Right cardiac atrium (tissue), 5 donors: ENCODE results near the gene ASTN2. TPM values are rescaled to one million over a fixed set of nuclear protein-coding genes. Genes with fewer than 3 reads are reported as not detected.

ENCODE experiments used
- ATAC-seq, 2 donors: fragments of 200-7000 bp; cut with Tn5 transposase; one replicate each; pipeline versions ENCODE4 v1.8.0 to v1.9.1; 2020; ENCODE audit warnings: moderate library complexity in 2 of 2, mild to moderate bottlenecking in 1 of 2
- DNase-seq, 3 donors: peaks; one replicate each; pipeline ENCODE4 v3.0.0-alpha.2; 2020
- H3K27ac ChIP-seq: one replicate; pipeline ENCODE4 v1.5.1; 2013; ENCODE audit warnings: mild to moderate bottlenecking, low read length, control low read depth, moderate library complexity
- H3K27me3 ChIP-seq: one replicate; pipeline ENCODE4 v1.6.1; 2013; ENCODE audit not compliant: control insufficient read depth, insufficient read depth
- H3K4me1 ChIP-seq: one replicate; pipeline ENCODE4 v1.6.1; 2013; ENCODE audit warnings: low read length; ENCODE audit not compliant: control insufficient read depth, insufficient read depth
- H3K4me3 ChIP-seq: one replicate; pipeline ENCODE4 v1.5.1; 2013; ENCODE audit warnings: low read length, control low read depth
- H3K9me3 ChIP-seq: one replicate; pipeline ENCODE4 v1.6.1; 2013; ENCODE audit warnings: low read length; ENCODE audit not compliant: control insufficient read depth
- WGBS: extraction: QIAGEN DNeasy Blood & Tissue Kit; methylation state at CpG from one replicate; pipeline ENCODE4 v1.1.7; 2013; 5-methylcytosine and 5-hydroxymethylcytosine counted together
- intact Hi-C, 4 donors: fragments of 100-400 bp; cut with DNase I; formaldehyde crosslinking; loops; one replicate each; pipeline versions ENCODE4 v1.11.0 to v1.14.0; 2022 to 2023
- polyA plus RNA-seq: library from polyadenylated mRNA; stranded (reverse); fragments of 200-250 nt; gene quantifications from one replicate; pipeline ENCODE4 v1.2.3, GENCODE V29; 2013
- total RNA-seq, 4 donors: library from RNA; stranded (reverse); fragmentation: NEBNext Ultra II Directional; extraction: Animal tissue kit (Norgen Biotek cat#: 25700); gene quantifications; one replicate each; pipeline ENCODE4 v1.2.1, GENCODE V29; 2021
- donor health status: healthy with polysubstance abuse.
- donor health status: DM: no; HTN: yes; CAD: no.
- donor health status: DM: no; HTN: no; CAD: no.
- donor health status: DM: no; HTN: yes; CAD: no; lungs with severe emphysema.
- donor health status: DM: yes; HTN: yes; CAD: no.

Gene ASTN2
- total and polyA plus RNA-seq, 5 donors: 18.1 to 79.3 (median 59.8) TPM

DNA sequence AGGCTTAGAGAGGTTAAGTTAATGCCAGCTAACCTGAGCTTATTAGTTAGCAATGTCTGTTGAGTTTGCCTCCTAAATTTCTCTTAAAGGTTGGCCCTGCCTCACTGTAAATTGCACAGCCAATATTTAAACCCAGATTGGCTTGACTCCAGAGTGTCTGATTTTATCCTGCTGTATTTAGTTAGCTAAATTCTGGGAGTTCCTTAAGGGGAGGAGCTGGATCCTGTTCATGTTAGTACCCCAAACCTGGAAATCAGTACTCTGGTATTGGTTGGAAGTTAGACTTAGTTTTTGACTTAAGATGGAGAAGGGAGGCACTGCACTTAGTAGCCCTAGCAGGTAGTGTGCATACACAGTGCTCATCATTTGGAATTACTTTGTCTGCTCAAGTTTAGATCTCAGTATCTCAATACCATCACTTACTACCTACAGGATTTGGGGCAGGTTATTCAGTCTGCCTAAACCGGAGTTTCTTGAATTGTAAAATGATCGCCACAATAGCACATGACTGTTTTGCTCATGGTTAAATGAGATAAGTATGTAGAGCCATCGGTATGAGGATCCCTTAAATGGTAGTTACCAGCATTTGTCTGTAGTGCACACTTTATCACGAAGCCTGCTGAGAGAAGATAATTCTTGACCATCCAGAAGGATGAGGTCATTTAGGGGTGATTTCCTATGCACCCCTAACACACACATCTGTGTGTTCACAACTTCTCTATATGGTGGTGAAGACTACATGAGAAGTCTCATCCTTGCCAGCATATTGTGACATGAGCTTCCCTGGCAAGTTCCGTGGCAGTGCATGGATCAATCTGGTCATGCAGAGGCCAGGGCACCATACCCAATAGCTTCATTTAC, 992.5 kb downstream of the ASTN2 start:
- no peak overlapping the region for H3K4me3 ChIP-seq
- H3K9me3 ChIP-seq: no peaks in the 10 kb centered on the region
- H3K4me1 ChIP-seq: no peaks in the 10 kb centered on the region
- WGBS: 78% methylated on average over 5 of the region's 5 CpGs
- no peak overlapping the region for H3K27ac ChIP-seq
- DNase-seq (no peak), ATAC-seq (no peak)
- intact Hi-C loops: no loop called here
- no peaks in the 10 kb centered on the region for H3K27me3 ChIP-seq

GRCh38 chr9:116420993-116421538, 993.8 kb downstream of the ASTN2 start:
- intact Hi-C loops: no loop called here
- no peaks in the 10 kb centered on the region for H3K27me3 ChIP-seq
- no peaks in the 10 kb centered on the region for H3K9me3 ChIP-seq
- no peak overlapping the region for H3K4me3 ChIP-seq
- ATAC-seq: no peak
- no peaks in the 10 kb centered on the region for H3K4me1 ChIP-seq
- 80% methylated on average over 1 of the region's 1 CpG for WGBS
- H3K27ac ChIP-seq: no peak overlapping the region
- no peak for DNase-seq

GRCh38 chr9:116419181-116419580, 995.7 kb downstream of the ASTN2 start:
- Histone ChIP-seq H3K9me3 (no peaks in the 10 kb centered on the region), H3K4me1 (no peaks in the 10 kb centered on the region), H3K27me3 (no peaks in the 10 kb centered on the region), H3K4me3 (no peak overlapping the region), H3K27ac (no peak overlapping the region)
- WGBS: 69% methylated on average over 3 of the region's 3 CpGs
- no peak for DNase-seq
- intact Hi-C loops: no loop called here
- ATAC-seq: no peak

- ATAC-seq (no peak), DNase-seq (no peak)
- no peak overlapping the region for H3K4me3 ChIP-seq
- intact Hi-C loops: no loop called here
- no peaks in the 10 kb centered on the region for H3K9me3 ChIP-seq
- H3K27me3 ChIP-seq: no peaks in the 10 kb centered on the region
- 90% methylated on average over 2 of the region's 2 CpGs for WGBS
- H3K27ac ChIP-seq: no peak overlapping the region
- H3K4me1 ChIP-seq: no peaks in the 10 kb centered on the region
These were observed 997.4 kb downstream of the ASTN2 start for GRCh38 chr9:116417464-116417863.

DNA sequence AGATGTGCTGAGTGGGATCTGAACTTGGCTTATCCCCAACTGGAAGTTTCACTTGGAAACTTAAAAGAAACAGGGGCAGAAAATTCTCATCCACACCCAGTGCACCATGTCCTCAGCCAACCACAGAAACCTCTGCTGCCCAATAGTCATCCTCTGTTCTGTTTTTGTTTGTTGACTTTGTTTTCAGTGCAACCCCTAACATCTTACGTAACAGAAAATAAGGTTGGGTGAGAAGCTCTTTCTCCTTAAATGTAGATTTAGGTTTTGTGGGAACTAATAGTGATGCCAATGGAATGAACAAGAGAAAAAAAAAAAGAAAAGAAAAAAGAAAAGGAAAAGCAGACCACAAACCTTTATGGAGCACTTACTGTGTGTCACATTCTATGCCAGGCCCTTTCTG, 998.4 kb downstream of the ASTN2 start:
- Histone ChIP-seq H3K9me3 (no peaks in the 10 kb centered on the region), H3K27ac (no peak overlapping the region), H3K4me3 (no peak overlapping the region), H3K4me1 (no peaks in the 10 kb centered on the region), H3K27me3 (no peaks in the 10 kb centered on the region)
- 89% methylated on average over 1 of the region's 1 CpG for WGBS
- no peak for DNase-seq
- intact Hi-C loops: no loop called here
- no peak for ATAC-seq

DNA sequence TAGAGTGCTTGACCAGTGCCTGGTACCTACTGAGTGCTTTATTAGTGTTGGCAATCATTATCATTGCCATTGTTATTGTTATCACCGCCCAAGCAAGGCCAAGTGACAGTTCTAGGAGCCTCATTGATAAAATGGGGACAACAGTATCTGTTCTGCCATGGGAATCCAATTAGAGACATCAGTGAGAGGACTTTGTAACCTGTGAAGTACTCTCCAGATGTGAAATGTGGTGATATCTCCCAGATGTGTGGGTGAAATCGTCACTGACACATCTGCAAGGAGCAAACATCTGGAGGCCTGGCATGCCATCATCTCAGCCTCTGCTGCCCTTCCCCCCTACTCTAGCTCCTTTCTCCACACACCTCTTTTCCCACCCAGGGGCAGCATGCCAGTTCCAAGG, 1000.5 kb downstream of the ASTN2 start:
- no peak overlapping the region for H3K4me3 ChIP-seq
- H3K4me1 ChIP-seq: no peaks in the 10 kb centered on the region
- intact Hi-C loops: no loop called here
- no peaks in the 10 kb centered on the region for H3K9me3 ChIP-seq
- ATAC-seq (no peak), DNase-seq (no peak)
- no peaks in the 10 kb centered on the region for H3K27me3 ChIP-seq
- H3K27ac ChIP-seq: no peak overlapping the region
- 68% methylated on average over 2 of the region's 2 CpGs for WGBS

DNA sequence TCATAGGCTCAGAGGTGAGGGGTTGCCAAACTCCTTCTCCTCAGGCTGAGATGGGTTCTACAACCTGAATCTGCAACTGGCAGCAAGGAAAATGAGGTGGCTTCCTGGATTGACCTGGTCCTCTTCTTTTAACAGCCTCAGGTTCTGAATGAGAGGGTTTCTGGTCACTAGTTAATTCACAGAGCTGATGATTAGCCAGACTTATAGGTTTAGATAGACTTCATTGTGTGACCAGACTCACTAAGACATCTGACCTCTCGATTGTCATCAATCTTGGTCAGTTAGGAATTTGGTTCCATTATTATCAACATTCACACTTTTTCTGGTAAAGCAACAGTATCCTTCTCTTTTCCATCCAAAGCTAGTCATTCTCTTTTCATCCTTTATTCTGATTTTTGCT, 1003.4 kb downstream of the ASTN2 start:
- WGBS: 88% methylated on average over 1 of the region's 1 CpG
- H3K27me3 ChIP-seq: no peaks in the 10 kb centered on the region

GRCh38 chr9:116409638-116410037, 1005.2 kb downstream of the ASTN2 start:
- ATAC-seq: no peak

More for the DNA sequence above, 1003.4 kb downstream of the ASTN2 start:
- intact Hi-C loops: no loop called here
- ATAC-seq (no peak), DNase-seq (no peak)
- Histone ChIP-seq H3K9me3 (no peaks in the 10 kb centered on the region), H3K4me3 (no peak overlapping the region), H3K4me1 (no peaks in the 10 kb centered on the region), H3K27ac (no peak overlapping the region)

GRCh38 chr9:116409129-116409528, 1005.7 kb downstream of the ASTN2 start:
- intact Hi-C loops: no loop called here
- Histone ChIP-seq H3K4me3 (no peak overlapping the region), H3K4me1 (no peaks in the 10 kb centered on the region), H3K27me3 (no peaks in the 10 kb centered on the region), H3K27ac (no peak overlapping the region), H3K9me3 (no peaks in the 10 kb centered on the region)
- WGBS: 81% methylated on average over 2 of the region's 2 CpGs
- DNase-seq (no peak), ATAC-seq (no peak)

More at GRCh38 chr9:116409638-116410037, 1005.2 kb downstream of the ASTN2 start:
- Histone ChIP-seq H3K27me3 (no peaks in the 10 kb centered on the region), H3K9me3 (no peaks in the 10 kb centered on the region), H3K4me1 (no peaks in the 10 kb centered on the region), H3K4me3 (no peak overlapping the region), H3K27ac (no peak overlapping the region)
- WGBS: 89% methylated on average over 6 of the region's 6 CpGs
- intact Hi-C loops: no loop called here
- no peak for DNase-seq

GRCh38 chr9:116406469-116406868, 1008.4 kb downstream of the ASTN2 start:
- Histone ChIP-seq H3K4me1 (no peaks in the 10 kb centered on the region), H3K27me3 (no peaks in the 10 kb centered on the region), H3K4me3 (no peak overlapping the region), H3K9me3 (no peaks in the 10 kb centered on the region), H3K27ac (no peak overlapping the region)
- ATAC-seq (peak in 1 of 2 donors; percentile 68), DNase-seq (no peak)
- intact Hi-C loops: no loop called here
- WGBS: 53% methylated on average over 2 of the region's 2 CpGs

GRCh38 chr9:116405321-116405720, 1009.5 kb downstream of the ASTN2 start:
- DNase-seq (no peak), ATAC-seq (no peak)
- no peaks in the 10 kb centered on the region for H3K27me3 ChIP-seq
- H3K4me3 ChIP-seq: no peak overlapping the region
- no peak overlapping the region for H3K27ac ChIP-seq
- H3K9me3 ChIP-seq: no peaks in the 10 kb centered on the region
- intact Hi-C loops: no loop called here
- WGBS: 92% methylated on average over 1 of the region's 1 CpG
- H3K4me1 ChIP-seq: no peaks in the 10 kb centered on the region
